B cell (primary cell): ENCODE results near the gene CTIF.

ENCODE experiments used
- EZH2 ChIP-seq: IDR thresholded peaks from 2 replicates; pipeline ENCODE4 v1.6.1; 2012; ENCODE audit warnings: borderline replicate concordance, low read depth, mild to moderate bottlenecking, moderate library complexity, low read length; ENCODE audit not compliant: insufficient read depth, poor library complexity, severe bottlenecking
- TF ChIP-seq, protein P1 (sequence below): fragments of 200-600 bp; IDR thresholded peaks from one replicate; pipeline ENCODE4 v1.8.0; 2022; ENCODE audit warnings: antibody characterized with exemption, mild to moderate bottlenecking

DNA sequence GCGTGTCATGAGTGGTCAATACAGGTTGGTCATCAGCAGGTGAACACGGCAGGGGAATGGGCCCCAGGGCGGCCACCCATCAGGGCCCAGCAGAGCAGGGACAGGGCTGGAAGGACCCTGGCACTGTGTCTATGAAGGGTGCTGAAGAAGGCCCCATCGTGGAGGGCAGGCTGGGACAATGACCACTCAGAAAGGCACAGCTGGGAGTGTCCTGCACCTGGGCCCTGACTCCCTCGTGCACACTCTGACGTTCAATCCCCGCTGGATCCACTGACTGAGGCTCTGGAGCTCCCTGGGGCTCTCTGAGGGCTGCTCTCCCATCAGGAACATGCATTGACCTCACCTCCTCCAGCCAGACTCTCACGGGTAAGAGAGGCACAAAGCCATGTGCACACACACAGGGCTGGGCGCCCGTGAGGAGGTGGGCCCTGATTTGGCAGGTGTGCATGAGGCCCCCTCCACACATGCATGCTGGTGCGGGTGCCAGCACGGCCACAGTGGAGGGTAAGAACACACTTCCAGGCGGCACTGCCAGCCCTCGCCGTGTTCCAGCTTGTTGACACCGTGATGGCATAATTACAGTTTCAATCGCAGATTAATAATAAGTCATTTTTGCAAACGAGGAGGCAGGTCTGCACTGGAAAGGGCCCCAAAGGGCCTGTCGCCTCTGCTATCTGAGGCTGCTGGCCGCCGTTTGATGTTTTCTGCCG lies 353.5 kb downstream of the CTIF start:
- TF ChIP-seq, protein P1, sequence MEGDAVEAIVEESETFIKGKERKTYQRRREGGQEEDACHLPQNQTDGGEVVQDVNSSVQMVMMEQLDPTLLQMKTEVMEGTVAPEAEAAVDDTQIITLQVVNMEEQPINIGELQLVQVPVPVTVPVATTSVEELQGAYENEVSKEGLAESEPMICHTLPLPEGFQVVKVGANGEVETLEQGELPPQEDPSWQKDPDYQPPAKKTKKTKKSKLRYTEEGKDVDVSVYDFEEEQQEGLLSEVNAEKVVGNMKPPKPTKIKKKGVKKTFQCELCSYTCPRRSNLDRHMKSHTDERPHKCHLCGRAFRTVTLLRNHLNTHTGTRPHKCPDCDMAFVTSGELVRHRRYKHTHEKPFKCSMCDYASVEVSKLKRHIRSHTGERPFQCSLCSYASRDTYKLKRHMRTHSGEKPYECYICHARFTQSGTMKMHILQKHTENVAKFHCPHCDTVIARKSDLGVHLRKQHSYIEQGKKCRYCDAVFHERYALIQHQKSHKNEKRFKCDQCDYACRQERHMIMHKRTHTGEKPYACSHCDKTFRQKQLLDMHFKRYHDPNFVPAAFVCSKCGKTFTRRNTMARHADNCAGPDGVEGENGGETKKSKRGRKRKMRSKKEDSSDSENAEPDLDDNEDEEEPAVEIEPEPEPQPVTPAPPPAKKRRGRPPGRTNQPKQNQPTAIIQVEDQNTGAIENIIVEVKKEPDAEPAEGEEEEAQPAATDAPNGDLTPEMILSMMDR = no peak
- TF ChIP-seq EZH2 = no peak
